ENCODE data around the gene USP10. TPM values are rescaled to one million over a fixed set of nuclear protein-coding genes. Genes with fewer than 3 reads are reported as not detected.

Gene USP10
- total and polyA plus RNA-seq, 2 donors (not counting 3 experiments of a cell fraction or from before 2014, with no cell fraction given), result 84.0 to 115 TPM

- intact Hi-C loops (cut with micrococcal nuclease), result no loop called here
- H3K27me3 ChIP-seq (ENCODE audit: control insufficient read depth in 2 of 2, insufficient read depth in 2 of 2, low read length in 2 of 2), result peaks cover 3 to 10% of the 10 kb centered on the region in 2 experiments
- H3K79me2 ChIP-seq (ENCODE audit: control insufficient read depth, insufficient read depth, low read length), result no peaks in the 10 kb centered on the region
- no peak for DNase-seq (ENCODE audit: low read depth, low spot score)
- H3K9me3 ChIP-seq (replicated peaks; ENCODE audit: control insufficient read depth, insufficient read depth, low read length), result no peaks in the 10 kb centered on the region
- no peak overlapping the region for H3K9ac ChIP-seq (replicated peaks; ENCODE audit: extremely low read depth, insufficient read depth, low read length)
- H3K27ac ChIP-seq (ENCODE audit: insufficient read depth, low read depth, low read length), result no peak overlapping the region
- no peak overlapping the region for H2AFZ ChIP-seq (ENCODE audit: low read depth, low read length)
- peaks cover 4% of the 10 kb centered on the region for H3K4me1 ChIP-seq (ENCODE audit: control insufficient read depth, extremely low read depth, insufficient read depth, low read length)
- no peak overlapping the region for H3K4me2 ChIP-seq (ENCODE audit: insufficient read depth, low read length)
- ChIA-PET POLR2A (no interaction called here), CTCF (interaction anchor here (3.6 kb wide), 1 partner anchor 150 kb away, joined by 11 read pairs; no protein-coding TSS in a partner anchor)
- H3K9me1 ChIP-seq (replicated peaks; ENCODE audit: control insufficient read depth, extremely low read depth, insufficient read depth, low read length), result no peaks in the 10 kb centered on the region
- H3K36me3 ChIP-seq (ENCODE audit: control insufficient read depth in 2 of 2, extremely low read depth in 1 of 2, insufficient read depth in 2 of 2, low read length in 2 of 2), result no peaks in the 10 kb centered on the region
- no peak overlapping the region for H3K4me3 ChIP-seq (replicated peaks in 1 of 3; ENCODE audit: insufficient read depth in 1 of 3, low read depth in 1 of 3, low read length in 3 of 3)
- no peak for FAIRE-seq
- dilution Hi-C loops (cut with MboI; ENCODE audit: extremely low pct_ligation_motif_present, low sequenced_read_pairs), result no loop called here
- H4K20me1 ChIP-seq (replicated peaks; ENCODE audit: control insufficient read depth, extremely low read depth, insufficient read depth, low read length), result no peaks in the 10 kb centered on the region
- no TSS peak for BruUV-seq (replicated peaks)
- TF ChIP-seq, protein P1, sequence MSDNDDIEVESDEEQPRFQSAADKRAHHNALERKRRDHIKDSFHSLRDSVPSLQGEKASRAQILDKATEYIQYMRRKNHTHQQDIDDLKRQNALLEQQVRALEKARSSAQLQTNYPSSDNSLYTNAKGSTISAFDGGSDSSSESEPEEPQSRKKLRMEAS (IDR thresholded peaks at IDR 0.05; ENCODE audit: insufficient read depth, insufficient read length), result no peak
- TF ChIP-seq MYC (IDR thresholded peaks at IDR 0.05; ENCODE audit: low read depth, low read length) (no peak), POLR2AphosphoS5 (IDR thresholded peaks at IDR 0.05; ENCODE audit: insufficient read depth, low read depth, low read length) (no peak), POLR2A (IDR thresholded peaks at IDR 0.05; ENCODE audit: low read depth, low read length) (no peak), GATA2 (IDR thresholded peaks at IDR 0.05; ENCODE audit: insufficient read depth, insufficient read length, low read depth, low read length) (no peak), EZH2 (IDR thresholded peaks at IDR 0.05; ENCODE audit: borderline replicate concordance, low read depth, low read length, severe bottlenecking) (no peak), FOS (IDR thresholded peaks at IDR 0.05; ENCODE audit: borderline replicate concordance, insufficient read depth, low read length) (no peak), CTCF (IDR thresholded peaks at IDR 0.05; ENCODE audit: extremely low read depth in 1 of 2, insufficient read depth in 1 of 2, low read depth in 1 of 2, low read length in 2 of 2) (no peak), JUN (IDR thresholded peaks at IDR 0.05; ENCODE audit: borderline replicate concordance, insufficient read depth, insufficient read length, low read depth) (no peak)
These were observed 121.0 kb downstream of the USP10 start for GRCh38 chr16:84820771-84821170.

Measured in endothelial cell of umbilical vein (primary cell).